G401.6 (cell line): ENCODE measurements around the gene ZDHHC8.

Experiments
- FAIRE-seq: peaks from 2 replicates; lab custom pipeline; 2012; peaks lifted over from hg19 to GRCh38; lab: Jason Lieb, UNC

ZDHHC8 gene

GRCh38 chr22:20114506-20115475 is 16.8 kb upstream of the ZDHHC8 start:
- FAIRE-seq, result no peak

GRCh38 chr22:20115691-20116375 is 15.8 kb upstream of the ZDHHC8 start, which contains the start of gene RANBP1:
Gene RANBP1 (plus strand): TSS chr22:20116104. CDS start chr22:20116185, 81 bp downstream.
- FAIRE-seq, result no peak

- no peak for FAIRE-seq
These were observed 15.1 kb upstream of the ZDHHC8 start for GRCh38 chr22:20116376-20116950.

GRCh38 chr22:20116951-20117632 is 14.5 kb upstream of the ZDHHC8 start, which contains the start of gene TRMT2A:
Gene TRMT2A (minus strand): TSS chr22:20117226. CDS start chr22:20116906, 320 bp downstream.
- no peak for FAIRE-seq

- FAIRE-seq, result no peak
These were observed 13.8 kb upstream of the ZDHHC8 start for GRCh38 chr22:20117633-20118299.

- FAIRE-seq, result no peak
These were observed 13.1 kb upstream of the ZDHHC8 start for GRCh38 chr22:20118300-20119020.

- no peak for FAIRE-seq
These were observed 9.7 kb upstream of the ZDHHC8 start for GRCh38 chr22:20121856-20122415.

GRCh38 chr22:20123366-20124082 is 8.1 kb upstream of the ZDHHC8 start:
- FAIRE-seq, result no peak

- no peak for FAIRE-seq
These were observed 7.4 kb upstream of the ZDHHC8 start for GRCh38 chr22:20124083-20124787.

- no peak for FAIRE-seq
These were observed 6.1 kb upstream of the ZDHHC8 start for GRCh38 chr22:20125201-20126174.

- FAIRE-seq, result no peak
These were observed 5.1 kb upstream of the ZDHHC8 start for GRCh38 chr22:20126284-20127029.

- FAIRE-seq, result no peak
These were observed 4.2 kb upstream of the ZDHHC8 start for GRCh38 chr22:20127318-20127868.

- no peak for FAIRE-seq
These were observed 3.6 kb upstream of the ZDHHC8 start for GRCh38 chr22:20127869-20128618.

- FAIRE-seq, result no peak
These were observed 3.0 kb upstream of the ZDHHC8 start for GRCh38 chr22:20128619-20128901.

GRCh38 chr22:20128902-20129746 is 2.5 kb upstream of the ZDHHC8 start:
- FAIRE-seq, result no peak

GRCh38 chr22:20129747-20130014 is 1.9 kb upstream of the ZDHHC8 start:
- no peak for FAIRE-seq
